Measurements from ENCODE around the gene PRTG.

GRCh38 chr15:55628369-55628730 is 114.6 kb downstream of the PRTG start:
- TF ChIP-seq, protein P1, sequence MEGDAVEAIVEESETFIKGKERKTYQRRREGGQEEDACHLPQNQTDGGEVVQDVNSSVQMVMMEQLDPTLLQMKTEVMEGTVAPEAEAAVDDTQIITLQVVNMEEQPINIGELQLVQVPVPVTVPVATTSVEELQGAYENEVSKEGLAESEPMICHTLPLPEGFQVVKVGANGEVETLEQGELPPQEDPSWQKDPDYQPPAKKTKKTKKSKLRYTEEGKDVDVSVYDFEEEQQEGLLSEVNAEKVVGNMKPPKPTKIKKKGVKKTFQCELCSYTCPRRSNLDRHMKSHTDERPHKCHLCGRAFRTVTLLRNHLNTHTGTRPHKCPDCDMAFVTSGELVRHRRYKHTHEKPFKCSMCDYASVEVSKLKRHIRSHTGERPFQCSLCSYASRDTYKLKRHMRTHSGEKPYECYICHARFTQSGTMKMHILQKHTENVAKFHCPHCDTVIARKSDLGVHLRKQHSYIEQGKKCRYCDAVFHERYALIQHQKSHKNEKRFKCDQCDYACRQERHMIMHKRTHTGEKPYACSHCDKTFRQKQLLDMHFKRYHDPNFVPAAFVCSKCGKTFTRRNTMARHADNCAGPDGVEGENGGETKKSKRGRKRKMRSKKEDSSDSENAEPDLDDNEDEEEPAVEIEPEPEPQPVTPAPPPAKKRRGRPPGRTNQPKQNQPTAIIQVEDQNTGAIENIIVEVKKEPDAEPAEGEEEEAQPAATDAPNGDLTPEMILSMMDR (IDR thresholded peaks at IDR 0.05): no peak
- TF ChIP-seq POLR2A (IDR thresholded peaks at IDR 0.05): no peak
